Activated B cell treated with CpG ODN at 0.5 μM for 24 hours (primary cell): ENCODE results near the gene GPR107. TPM values are rescaled to one million over a fixed set of nuclear protein-coding genes. Genes with fewer than 3 reads are reported as not detected.
A peak's percentile ranks its signal among the peaks of the same experiment; 100 is the strongest.

Source experiments
- ATAC-seq: fragments of 200-7000 bp; cut with Tn5 transposase; one replicate; pipeline ENCODE4 v1.10.0; 2021; ENCODE audit warnings: low read depth, mild to moderate bottlenecking, moderate library complexity
- CTCF ChIA-PET: fragments of 350-600 bp; sonication (Branson Sonifier 250); formaldehyde crosslinking; loops from one replicate; lab custom pipeline; 2021; ENCODE audit warnings: antibody characterized with exemption; lab: Charles Lee
- POLR2A ChIA-PET: fragments of 350-600 bp; sonication (Branson Sonifier 250); formaldehyde crosslinking; loops from one replicate; lab custom pipeline; 2021; ENCODE audit warnings: antibody characterized with exemption; lab: Charles Lee
- DNase-seq: peaks from one replicate; pipeline ENCODE4 v3.0.0; 2022
- H3K27ac Mint-ChIP-seq: one replicate; pipeline ENCODE4 v1.8.0; 2020; ENCODE audit warnings: mixed read lengths
- H3K27me3 Mint-ChIP-seq: one replicate; pipeline ENCODE4 v1.8.0; 2021; ENCODE audit warnings: mixed read lengths
- H3K36me3 Mint-ChIP-seq: one replicate; pipeline ENCODE4 v1.8.0; 2021; ENCODE audit warnings: low read depth, mixed read lengths
- H3K4me1 Mint-ChIP-seq: one replicate; pipeline ENCODE4 v1.8.0; 2021; ENCODE audit warnings: mixed read lengths
- H3K4me3 Mint-ChIP-seq: one replicate; pipeline ENCODE4 v1.8.0; 2020; ENCODE audit warnings: mild to moderate bottlenecking, mixed read lengths
- H3K9me3 Mint-ChIP-seq: one replicate; pipeline ENCODE4 v1.8.0; 2020; ENCODE audit warnings: mixed read lengths
- CTCF ChIP-seq: fragments of 200-600 bp; IDR thresholded peaks from one replicate; pipeline ENCODE4 v1.8.0; 2022; ENCODE audit warnings: antibody characterized with exemption, mild to moderate bottlenecking
- intact Hi-C: fragments of 100-400 bp; cut with micrococcal nuclease; formaldehyde crosslinking; loops from one replicate; pipeline ENCODE4 v1.15.1; 2024
- total RNA-seq: library from RNA; stranded (reverse); gene quantifications from 2 replicates; pipeline ENCODE4 v1.2.3, GENCODE V29; 2022

The GPR107 gene
- total RNA-seq, 1 donor from 2014 or later = 19.6 TPM

- Mint-ChIP-seq H3K36me3 (peaks cover 67% of the 10 kb centered on the region), H3K27me3 (no peaks in the 10 kb centered on the region), H3K9me3 (no peaks in the 10 kb centered on the region), H3K4me1 (no peaks in the 10 kb centered on the region), H3K4me3 (no peak overlapping the region), H3K27ac (no peak overlapping the region)
- CTCF ChIA-PET = no interaction called here
- POLR2A ChIA-PET = no interaction called here
- no peak for TF ChIP-seq CTCF
- intact Hi-C loops = no loop called here
- no peak for ATAC-seq
- no peak for DNase-seq
These were observed 35.4 kb downstream of the GPR107 start for GRCh38 chr9:130089141-130089540.

- peaks cover 4% of the 10 kb centered on the region for H3K4me1 Mint-ChIP-seq
- no peak for TF ChIP-seq CTCF
These were observed 37.2 kb downstream of the GPR107 start for GRCh38 chr9:130090915-130091314.

GRCh38 chr9:130092910-130093309 is 39.2 kb downstream of the GPR107 start:
- peaks cover 70% of the 10 kb centered on the region for H3K36me3 Mint-ChIP-seq
- ATAC-seq = no peak
- ChIA-PET POLR2A (no interaction called here), CTCF (interaction anchor here (1.0 to 1.1 kb wide), 2 partner anchors 13 to 207 kb away, joined by 3 read pairs; no protein-coding TSS in a partner anchor)
- intact Hi-C loops = no loop called here
- no peak overlapping the region for H3K4me3 Mint-ChIP-seq
- peak overlapping the region; percentile 50 for H3K27ac Mint-ChIP-seq
- H3K27me3 Mint-ChIP-seq = no peaks in the 10 kb centered on the region
- peaks cover 7% of the 10 kb centered on the region for H3K4me1 Mint-ChIP-seq
- no peak for TF ChIP-seq CTCF
- DNase-seq = no peak
- H3K9me3 Mint-ChIP-seq = no peaks in the 10 kb centered on the region

More at GRCh38 chr9:130090915-130091314, 37.2 kb downstream of the GPR107 start:
- Mint-ChIP-seq H3K27me3 (no peaks in the 10 kb centered on the region), H3K36me3 (peaks cover 68% of the 10 kb centered on the region), H3K27ac (no peak overlapping the region), H3K9me3 (no peaks in the 10 kb centered on the region), H3K4me3 (no peak overlapping the region)
- DNase-seq (no peak), ATAC-seq (no peak)
- intact Hi-C loops = no loop called here
- CTCF ChIA-PET = no interaction called here
- POLR2A ChIA-PET = no interaction called here

GRCh38 chr9:130095872-130096271 is 42.2 kb downstream of the GPR107 start:
- peaks cover 66% of the 10 kb centered on the region for H3K36me3 Mint-ChIP-seq
- TF ChIP-seq CTCF = no peak
- CTCF ChIA-PET = no interaction called here
- no peaks in the 10 kb centered on the region for H3K27me3 Mint-ChIP-seq
- DNase-seq = no peak
- POLR2A ChIA-PET = interaction anchor here (1.0 kb wide), 1 partner anchor 188 kb away, joined by 3 read pairs; no protein-coding TSS in a partner anchor
- H3K27ac Mint-ChIP-seq = peak overlapping the region; percentile 39
- intact Hi-C loops = no loop called here
- ATAC-seq = no peak
- no peak overlapping the region for H3K4me3 Mint-ChIP-seq
- peaks cover 13% of the 10 kb centered on the region for H3K4me1 Mint-ChIP-seq
- H3K9me3 Mint-ChIP-seq = no peaks in the 10 kb centered on the region

GRCh38 chr9:130100681-130101080 is 47.0 kb downstream of the GPR107 start:
- TF ChIP-seq CTCF = no peak
- no peak for DNase-seq
- no peak for ATAC-seq
- intact Hi-C loops = no loop called here
- Mint-ChIP-seq H3K4me1 (peaks cover 11% of the 10 kb centered on the region), H3K36me3 (peaks cover 76% of the 10 kb centered on the region), H3K27me3 (no peaks in the 10 kb centered on the region), H3K4me3 (no peak overlapping the region), H3K9me3 (no peaks in the 10 kb centered on the region), H3K27ac (no peak overlapping the region)
- ChIA-PET CTCF (interaction anchor here (1.0 to 2.0 kb wide), 3 partner anchors 136 to 214 kb away, joined by 3 to 11 read pairs (median 4); no protein-coding TSS in a partner anchor), POLR2A (interaction anchor here (0.6 kb wide), 1 partner anchor 211 kb away, joined by 5 read pairs; no protein-coding TSS in a partner anchor)
